GM19324 (cell line): Measurements from ENCODE around the gene BDH1.

Experiments
- ATAC-seq: cut with Tn5 transposase; IDR thresholded peaks from one replicate; pipeline ENCODE4 v1.9.1; 2021; ENCODE audit warnings: mild to moderate bottlenecking, moderate library complexity; ENCODE audit not compliant: unreplicated experiment, low FRiP score

The BDH1 gene

DNA sequence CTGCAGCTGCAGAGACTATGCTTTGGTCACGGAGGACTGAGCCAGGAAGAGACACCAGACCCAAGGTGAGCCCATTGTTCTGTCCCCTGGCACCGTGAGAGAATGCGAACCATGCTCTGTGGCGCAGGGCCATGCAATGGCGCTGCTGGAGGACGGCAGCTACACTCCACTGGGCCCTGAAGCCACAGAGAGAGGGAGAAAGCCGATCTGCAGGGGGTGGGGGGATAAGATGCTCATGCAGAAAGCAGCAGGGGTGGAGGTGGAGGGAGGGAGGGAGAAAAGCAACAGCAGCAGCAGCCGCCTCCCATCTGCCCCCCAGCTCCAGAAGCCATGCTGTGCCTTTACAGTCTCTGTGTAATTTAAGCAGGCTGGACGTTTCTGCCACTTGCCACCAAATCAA lies 5.3 kb downstream of the BDH1 start:
- no peak for ATAC-seq

GRCh38 chr3:197549261-197549885 lies 6.4 kb downstream of the BDH1 start:
- no peak for ATAC-seq

DNA sequence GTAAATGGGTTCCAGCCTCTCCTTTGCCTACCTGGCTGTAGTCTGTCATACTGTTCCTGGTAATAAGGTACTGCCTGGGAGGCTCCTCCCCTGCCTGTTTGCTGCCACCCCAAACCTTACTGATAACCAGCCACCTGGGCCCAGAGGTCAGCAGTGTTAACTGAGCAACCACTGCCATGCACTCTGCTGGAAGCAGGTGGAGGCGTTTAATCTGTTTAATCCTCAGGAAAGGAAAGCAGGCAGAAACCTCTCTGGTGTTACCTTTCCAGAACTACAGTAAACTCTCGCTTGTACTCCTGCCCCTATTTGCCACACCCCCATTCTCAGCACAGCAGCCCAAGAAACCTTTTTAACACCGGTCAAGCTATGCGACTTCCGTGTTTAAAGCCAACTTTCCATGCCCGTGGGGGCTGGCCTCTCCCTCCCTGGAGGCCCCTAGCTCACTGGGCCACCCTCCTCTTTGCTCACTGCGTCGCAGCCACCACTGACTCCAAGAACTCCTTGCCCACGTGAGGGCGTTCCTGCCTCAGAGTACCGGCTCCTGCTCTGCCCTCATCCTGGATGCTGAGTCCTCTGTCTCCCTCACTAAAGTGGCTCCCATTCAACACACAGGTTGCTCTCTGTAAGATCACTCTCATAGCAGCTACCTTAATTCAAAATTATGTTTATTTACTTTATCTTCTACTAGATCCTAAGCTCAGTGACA lies 8.3 kb downstream of the BDH1 start:
- no peak for ATAC-seq

DNA sequence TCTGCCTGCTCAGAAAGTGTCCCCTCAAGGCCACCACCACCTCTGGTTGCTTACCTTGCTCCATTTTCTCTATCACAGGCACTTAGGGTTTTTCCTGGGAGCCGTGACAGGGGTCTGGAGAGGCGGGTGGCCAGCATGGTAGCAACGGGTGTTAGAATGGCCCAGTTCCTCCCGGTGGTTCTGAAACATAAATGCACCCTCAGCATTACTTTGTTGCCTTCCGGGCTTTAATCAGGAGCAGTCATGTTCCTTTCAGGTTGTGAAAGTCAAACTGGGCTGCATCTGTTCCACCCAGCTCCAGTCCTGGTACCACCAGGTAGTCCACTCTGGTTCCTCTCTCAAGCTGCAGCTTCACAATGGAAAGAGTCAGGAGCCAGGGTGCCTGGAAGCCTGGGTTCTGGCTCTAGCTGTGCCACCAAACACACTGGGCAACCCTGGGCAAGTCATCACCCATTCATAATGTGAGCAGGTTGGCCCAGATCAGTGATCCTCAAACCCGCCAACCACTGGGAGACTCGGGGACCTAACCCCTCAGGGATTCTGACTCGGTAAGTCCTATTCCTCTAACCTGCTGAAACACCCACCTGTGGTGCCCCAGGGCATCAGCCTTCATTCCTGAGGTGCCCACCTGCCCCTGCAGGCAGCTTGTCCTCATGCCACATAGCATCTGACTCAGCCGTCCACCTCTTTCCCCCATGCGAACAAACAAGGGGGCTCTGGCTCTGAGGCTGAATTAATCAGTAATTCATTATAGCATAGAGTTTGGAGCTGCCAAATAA lies 9.3 kb downstream of the BDH1 start:
- no peak for ATAC-seq

- ATAC-seq, result no peak
These were observed 10.2 kb downstream of the BDH1 start for GRCh38 chr3:197545571-197545970.

DNA sequence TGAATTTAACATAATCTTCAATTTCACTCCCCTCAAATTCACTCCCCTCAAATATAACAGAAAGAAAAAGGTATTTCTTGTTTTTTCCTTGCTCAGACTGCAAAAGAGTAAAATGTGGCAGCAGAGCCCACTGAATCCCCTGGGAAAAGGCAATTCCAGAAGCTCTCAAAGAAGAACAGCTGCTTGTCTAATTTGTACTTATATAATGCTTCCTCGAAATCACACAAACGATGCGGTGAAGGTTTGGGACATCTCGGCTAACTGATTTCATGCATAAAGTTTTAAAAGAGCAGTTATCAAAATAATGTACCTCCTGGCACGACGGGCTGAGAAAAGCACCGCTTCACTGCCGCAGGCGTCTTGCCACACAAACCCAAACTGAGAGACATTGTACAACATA lies 10.7 kb downstream of the BDH1 start:
- no peak for ATAC-seq

DNA sequence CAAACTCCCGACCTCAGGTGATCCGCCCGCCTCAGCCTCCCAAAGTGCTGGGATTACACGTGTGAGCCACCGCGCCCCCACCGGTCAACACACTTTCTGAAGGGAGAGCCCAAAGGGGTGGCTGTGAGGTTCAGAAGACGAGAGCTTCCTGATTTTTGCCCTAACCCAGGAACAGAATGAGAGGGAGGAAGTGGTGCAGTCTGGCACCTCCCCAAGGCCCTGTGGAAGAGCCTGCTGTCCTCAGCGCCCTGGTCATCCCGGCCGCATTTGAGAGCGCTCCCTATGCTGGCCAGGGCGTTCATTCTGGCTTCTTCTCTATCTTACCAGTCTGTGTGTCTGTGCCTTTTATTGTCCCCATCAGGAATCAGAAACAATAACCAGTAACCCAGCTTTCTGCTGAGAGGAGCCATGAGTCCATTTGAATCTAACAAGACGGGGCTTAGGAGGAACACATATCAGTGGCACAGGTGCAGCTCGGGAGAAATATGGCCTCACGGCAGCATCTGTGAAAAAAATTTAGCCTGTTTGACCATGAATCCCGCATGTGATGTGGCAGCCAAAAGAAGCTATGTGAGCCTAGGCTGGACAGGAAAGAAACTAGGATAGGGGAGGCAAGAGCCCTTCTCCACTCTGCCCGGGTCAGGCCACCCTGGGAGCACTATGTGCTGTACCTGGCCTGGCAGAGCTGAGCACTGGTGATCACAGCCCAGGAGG lies 12.9 kb downstream of the BDH1 start:
- ATAC-seq, result no peak

GRCh38 chr3:197541756-197542539 lies 13.8 kb downstream of the BDH1 start:
- ATAC-seq, result no peak

- ATAC-seq, result no peak
These were observed 14.8 kb downstream of the BDH1 start for GRCh38 chr3:197540961-197541377.

DNA sequence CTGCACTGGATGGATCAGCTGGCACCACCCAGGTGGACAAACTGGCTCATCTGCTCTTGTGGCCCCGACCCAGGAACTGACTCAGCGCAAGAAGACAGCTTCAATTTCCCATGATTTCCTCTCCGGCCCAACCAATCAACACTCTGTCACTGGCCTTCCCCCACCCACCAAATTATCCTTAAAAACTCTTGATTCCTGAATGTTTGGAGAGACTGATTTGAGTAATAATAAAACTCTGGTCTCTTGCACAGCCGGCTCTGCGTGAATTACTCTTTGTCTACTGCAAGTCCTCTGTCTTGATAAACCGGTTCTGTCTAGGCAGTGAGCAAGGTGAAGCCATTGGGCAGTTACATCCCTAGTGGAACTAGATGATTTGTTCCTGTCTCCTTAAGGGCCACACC lies 16.1 kb downstream of the BDH1 start:
- ATAC-seq, result no peak

- ATAC-seq, result no peak
These were observed 21.6 kb downstream of the BDH1 start for GRCh38 chr3:197533927-197534725.

DNA sequence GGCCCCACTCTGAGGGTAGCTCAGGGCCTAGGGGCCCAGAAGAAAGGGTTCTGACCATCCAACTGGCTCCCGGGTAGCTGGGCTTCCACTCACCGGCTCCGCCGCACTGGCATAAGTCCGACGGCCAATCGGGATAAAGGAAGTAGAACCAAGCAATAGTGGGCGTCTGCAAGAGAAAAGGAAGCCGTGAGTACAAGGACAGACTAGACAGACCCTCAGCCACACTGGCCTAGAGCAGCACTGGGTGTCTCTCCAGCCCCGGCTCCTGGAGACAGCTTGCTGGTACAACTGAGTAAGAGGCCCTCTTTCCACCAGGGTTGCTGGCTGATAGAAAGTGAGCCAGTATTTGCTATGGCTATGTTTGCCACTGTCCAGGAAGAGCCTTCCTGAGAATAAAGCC lies 22.4 kb downstream of the BDH1 start:
- ATAC-seq, result no peak

- no peak for ATAC-seq
These were observed 23.4 kb downstream of the BDH1 start for GRCh38 chr3:197532388-197532787.

- no peak for ATAC-seq
These were observed 27.6 kb downstream of the BDH1 start for GRCh38 chr3:197528190-197528589.

DNA sequence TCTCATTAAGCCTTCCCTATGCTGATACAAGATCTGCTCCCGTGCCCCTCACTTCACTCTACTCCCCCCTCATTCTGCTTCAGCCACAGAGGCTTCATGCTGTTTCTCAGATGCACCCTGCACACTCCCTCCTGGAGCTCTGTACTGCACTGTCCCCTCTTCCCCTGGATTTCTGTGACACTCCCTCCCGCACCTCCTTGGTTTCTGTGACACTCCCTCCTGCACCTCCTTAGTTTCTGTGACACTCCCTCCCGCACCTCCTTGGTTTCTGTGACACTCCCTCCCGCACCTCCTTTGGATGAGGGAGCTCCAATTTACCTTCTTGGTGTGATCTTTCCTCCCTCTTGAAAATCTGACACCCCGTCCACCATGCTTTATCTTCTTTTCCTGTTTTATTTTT lies 28.2 kb downstream of the BDH1 start:
- ATAC-seq, result no peak

DNA sequence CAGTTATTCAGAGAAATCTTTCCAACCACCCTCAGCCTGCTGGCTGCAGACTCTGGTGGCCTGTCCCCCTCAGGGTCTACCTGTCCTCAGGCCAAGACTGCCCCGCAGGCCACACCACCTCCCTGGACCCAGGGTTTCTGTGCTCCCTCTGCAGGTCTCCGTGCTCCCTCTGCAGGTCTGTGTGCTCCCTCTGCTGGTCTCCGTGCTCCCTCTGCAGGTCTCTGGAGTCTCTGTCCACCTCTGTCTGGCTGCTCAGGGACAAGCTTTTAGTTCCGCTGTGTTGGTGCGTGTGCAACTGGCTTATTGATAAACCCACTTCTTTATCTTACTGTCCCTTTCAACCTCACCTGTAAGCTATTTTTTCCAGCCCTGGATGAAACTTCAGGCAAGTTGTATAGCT lies 30.1 kb downstream of the BDH1 start:
- no peak for ATAC-seq

GRCh38 chr3:197524128-197524527 lies 31.6 kb downstream of the BDH1 start:
- no peak for ATAC-seq

DNA sequence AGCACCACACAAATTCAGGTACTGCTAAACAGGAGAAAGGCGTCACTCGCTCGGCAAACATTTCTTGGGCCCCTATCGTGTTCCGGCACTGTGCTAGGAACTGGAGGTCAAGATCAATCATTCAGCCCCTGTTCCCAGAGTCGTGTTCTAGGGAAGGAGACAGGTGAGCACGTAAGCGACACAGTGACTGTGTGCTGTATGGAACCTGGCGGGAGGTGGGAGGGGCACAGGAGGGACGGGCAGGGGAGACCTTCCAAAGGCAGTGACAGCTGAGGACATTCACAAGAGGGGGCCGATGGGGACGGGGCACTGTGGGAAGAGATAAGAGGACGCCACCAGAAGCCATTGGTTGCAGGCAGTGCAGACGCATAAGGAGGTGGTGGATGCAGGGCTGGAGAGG lies 32.2 kb downstream of the BDH1 start:
- no peak for ATAC-seq

DNA sequence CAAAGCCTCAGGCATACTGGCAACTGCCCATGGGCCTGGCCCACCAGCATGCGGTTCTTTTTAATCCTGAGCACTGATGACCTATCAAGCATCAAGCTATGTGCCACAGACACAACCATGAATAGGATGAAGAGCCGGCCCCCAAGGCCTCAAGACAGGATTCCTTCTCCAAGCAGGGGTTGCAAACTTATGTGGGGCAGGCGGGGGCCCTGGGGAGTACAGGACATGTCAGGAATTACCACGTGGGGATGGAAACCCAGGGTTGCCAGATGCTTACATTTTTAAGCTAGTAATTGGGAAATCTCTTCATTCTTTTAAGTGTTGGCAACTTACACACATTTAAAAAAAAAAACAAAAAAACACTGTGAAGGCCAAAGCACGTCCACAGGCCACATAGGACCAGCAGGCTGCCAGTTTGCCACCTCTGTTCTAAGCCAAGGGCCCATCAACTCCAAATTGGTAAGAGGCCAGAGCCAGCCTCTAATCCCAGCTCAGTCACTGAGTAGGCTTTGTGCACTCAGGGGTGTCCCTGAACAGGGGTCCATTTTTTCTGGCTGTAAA lies 32.8 kb downstream of the BDH1 start:
- no peak for ATAC-seq
